ENCODE data around the gene TUBB.
"Not testable (repeated sequence)": the region's sequence is repeated elsewhere in the genome, so short reads cannot be mapped to it uniquely, and the experiment has no call there.

The TUBB gene

GRCh38 chr6:30763618-30764489, 43.7 kb downstream of the TUBB start:
- no peak for FAIRE-seq

- FAIRE-seq, result not testable (repeated sequence)
Observed at GRCh38 chr6:30764490-30765043, 44.4 kb downstream of the TUBB start.

GRCh38 chr6:30765495-30765894, 45.3 kb downstream of the TUBB start:
- FAIRE-seq, result not testable (repeated sequence)

GRCh38 chr6:30766461-30767157, 46.5 kb downstream of the TUBB start:
- no peak for FAIRE-seq

- no peak for FAIRE-seq
Observed at GRCh38 chr6:30767158-30767943, 47.2 kb downstream of the TUBB start.

- no peak for FAIRE-seq
Observed at GRCh38 chr6:30767944-30768301, 47.8 kb downstream of the TUBB start.

GRCh38 chr6:30768634-30769087, 48.5 kb downstream of the TUBB start:
- FAIRE-seq, result no peak

- no peak for FAIRE-seq
Observed at GRCh38 chr6:30769088-30769852, 49.1 kb downstream of the TUBB start.

GRCh38 chr6:30769853-30770524, 49.8 kb downstream of the TUBB start:
- FAIRE-seq, result no peak

- no peak for FAIRE-seq
Observed at GRCh38 chr6:30770592-30770991, 50.4 kb downstream of the TUBB start.

- no peak for FAIRE-seq
Observed at GRCh38 chr6:30774701-30775100, 54.5 kb downstream of the TUBB start.

All from A204.1 (cell line).